ENCODE results near the gene DENND5A. TPM values are rescaled to one million over a fixed set of nuclear protein-coding genes. Genes with fewer than 3 reads are reported as not detected.

Gene DENND5A
- total and polyA plus RNA-seq, 2 of the 8 experiments (the other 6 are each of a cell fraction or from before 2014, with no cell fraction given), result 65.7 to 139 TPM

DNA sequence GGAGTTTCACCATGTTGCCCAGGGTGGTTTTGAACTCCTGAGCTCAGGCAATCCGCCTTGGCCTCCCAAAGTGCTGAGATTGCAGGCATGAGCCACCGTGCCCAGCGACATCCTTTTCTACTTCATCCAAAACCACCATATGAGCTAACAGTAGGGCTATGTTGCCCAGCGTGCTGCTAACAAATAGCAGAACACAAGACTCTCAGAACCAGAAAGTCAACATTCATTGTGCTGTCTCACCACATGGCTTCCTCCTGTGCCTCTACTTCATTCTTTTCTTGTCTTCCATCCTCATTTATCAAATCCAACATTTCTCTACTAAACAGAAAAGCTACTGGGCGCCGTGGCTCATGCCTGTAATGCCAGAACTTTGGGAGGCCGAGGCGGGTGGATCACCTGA is 12.0 kb upstream of the DENND5A start:
- ChIA-PET CTCF (ENCODE audit: partially characterized antibody) (interaction anchor here (0.7 to 3.6 kb wide), 7 partner anchors 11 to 159 kb away, joined by 3 to 16 read pairs (median 3); partner anchors contain the start of gene DENND5A), POLR2A (ENCODE audit: partially characterized antibody) (interaction anchor here (0.6 to 1.9 kb wide), 4 partner anchors 11 to 145 kb away, joined by 3 to 18 read pairs (median 5); partner anchors contain the start of gene DENND5A)
- H3K4me1 ChIP-seq (replicated peaks in 1 of 4; ENCODE audit: control insufficient read depth in 3 of 4, insufficient read depth in 4 of 4, low read length in 3 of 4), result no peaks in the 10 kb centered on the region
- H2BK15ac ChIP-seq (ENCODE audit: low read length), result no peak overlapping the region
- H3K9ac ChIP-seq (replicated peaks in 1 of 4; ENCODE audit: extremely low read depth in 1 of 4, low read depth in 3 of 4, low read length in 3 of 4), result no peak overlapping the region
- H4K91ac ChIP-seq (replicated peaks; ENCODE audit: insufficient read length, low read length), result no peak overlapping the region
- H4K5ac ChIP-seq (ENCODE audit: insufficient read length, low read depth, low read length), result no peak overlapping the region
- H3K27me3 ChIP-seq (replicated peaks in 1 of 4; ENCODE audit: control insufficient read depth in 3 of 4, extremely low read depth in 1 of 4, insufficient read depth in 3 of 4, low read length in 3 of 4), result no peaks in the 10 kb centered on the region
- no peak overlapping the region for H3K4ac ChIP-seq (replicated peaks; ENCODE audit: insufficient read length, low read depth, low read length)
- FAIRE-seq, result no peak
- no peak overlapping the region for H3K56ac ChIP-seq (replicated peaks; ENCODE audit: insufficient read length, low read depth, low read length)
- no peaks in the 10 kb centered on the region for H3K79me2 ChIP-seq (ENCODE audit: control insufficient read depth in 1 of 2, insufficient read depth in 2 of 2, low read length in 2 of 2)
- H2BK12ac ChIP-seq (ENCODE audit: low read depth, low read length), result no peak overlapping the region
- H2AK5ac ChIP-seq (ENCODE audit: low read depth, low read length), result no peak overlapping the region
- no peak overlapping the region; the same call in 1 of the 2 replicates for H4K8ac ChIP-seq (ENCODE audit: extremely low read depth, insufficient read depth, low read length)
- no peaks in the 10 kb centered on the region for H3K9me3 ChIP-seq (ENCODE audit: insufficient read depth in 2 of 2, low read depth in 1 of 2, low read length in 1 of 2)
- DNase-seq (ENCODE audit: low read depth in 1 of 2, low spot score in 2 of 2), result no peak
- no peak overlapping the region for H2BK120ac ChIP-seq (replicated peaks; ENCODE audit: low read depth, low read length)
- TF ChIP-seq EZH2 (IDR thresholded peaks at IDR 0.05; ENCODE audit: low read depth, low read length, severe bottlenecking), result no peak
- TF ChIP-seq SIRT6 (IDR thresholded peaks at IDR 0.05; ENCODE audit: low read length), result no peak
- no peak for TF ChIP-seq JUND (IDR thresholded peaks at IDR 0.05; ENCODE audit: low read length)
- TF ChIP-seq SAP30 (IDR thresholded peaks at IDR 0.05; ENCODE audit: insufficient read depth, insufficient replicate concordance, low read length), result no peak
- no peak for TF ChIP-seq RXRA (IDR thresholded peaks at IDR 0.05; ENCODE audit: insufficient read depth, low read depth, low read length)
- H3K4me3 ChIP-seq (ENCODE audit: extremely low read depth in 1 of 4, insufficient read depth in 2 of 4, low read depth in 3 of 4, low read length in 4 of 4), result no peak overlapping the region
- H2AFZ ChIP-seq (ENCODE audit: low read length), result no peak overlapping the region
- 93% methylated on average over 8 of the region's 8 CpGs; no CpG with 5 or more reads in 1 of the 2 experiments for WGBS, 2 experiments (ENCODE audit: extremely low coverage in 1 of 2, insufficient coverage in 1 of 2, insufficient read length in 1 of 2, insufficient replicate concordance in 2 of 2, low coverage in 1 of 2, low lambda C conversion rate in 2 of 2, missing lambda C conversion rate in 1 of 2)
- no peaks in the 10 kb centered on the region for H3K23me2 ChIP-seq (ENCODE audit: low read depth, low read length)
- no peak overlapping the region for H3K27ac ChIP-seq (ENCODE audit: low read depth, low read length)
- H2BK20ac ChIP-seq (ENCODE audit: low read length), result no peak overlapping the region
- no peak overlapping the region for H3K23ac ChIP-seq (ENCODE audit: insufficient read length)
- H3K18ac ChIP-seq (ENCODE audit: extremely low read depth, low read length), result no peak overlapping the region
- H2BK5ac ChIP-seq (ENCODE audit: low read depth, low read length), result no peak overlapping the region
- no peaks in the 10 kb centered on the region for H3K79me1 ChIP-seq (ENCODE audit: low read depth, low read length)
- no peak overlapping the region for H3K14ac ChIP-seq (ENCODE audit: insufficient read length)
- no peak overlapping the region for H3K4me2 ChIP-seq (ENCODE audit: insufficient read depth in 1 of 2, low read depth in 2 of 2, low read length in 2 of 2)
- H4K20me1 ChIP-seq (replicated peaks in 1 of 2; ENCODE audit: control insufficient read depth in 1 of 2, insufficient read depth in 2 of 2, low read length in 2 of 2), result no peaks in the 10 kb centered on the region
- peaks cover 0 to 21% (median 7%) of the 10 kb centered on the region in 4 experiments; a peak in 4 of 8 replicates for H3K36me3 ChIP-seq (ENCODE audit: control insufficient read depth in 2 of 4, insufficient read depth in 4 of 4, low read length in 3 of 4)

Data from H1 (cell line).